ENCODE results near the gene DNAJC27. TPM values are rescaled to one million over a fixed set of nuclear protein-coding genes. Genes with fewer than 3 reads are reported as not detected.

Gene DNAJC27
- total RNA-seq, 1 donor from 2014 or later, result 7.0 TPM

DNA sequence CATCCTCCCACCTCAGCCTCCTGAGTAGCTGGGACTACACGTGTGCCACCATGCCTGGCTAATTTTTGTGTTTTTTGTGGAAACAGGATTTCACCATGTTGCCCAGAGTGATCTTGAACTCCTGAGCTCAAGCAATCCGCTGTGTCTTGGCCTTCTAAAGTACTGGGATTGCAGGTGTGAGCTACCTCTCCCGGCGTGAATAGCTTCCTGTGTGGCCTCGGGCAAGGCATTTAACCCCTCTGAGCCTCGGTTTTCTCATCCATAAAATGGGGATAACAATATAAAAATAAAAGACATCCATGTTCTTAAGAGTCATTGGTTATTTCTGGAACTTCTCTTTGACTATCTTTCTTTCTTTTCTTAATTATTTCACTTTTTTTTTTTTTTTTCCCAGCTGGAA, 32.4 kb downstream of the DNAJC27 start:
- no peak overlapping the region for H3K27ac Mint-ChIP-seq (ENCODE audit: unreplicated experiment)
- peaks cover 4% of the 10 kb centered on the region for H3K4me1 Mint-ChIP-seq (ENCODE audit: unreplicated experiment)
- no peak overlapping the region for H3K4me3 Mint-ChIP-seq (ENCODE audit: unreplicated experiment)

DNA sequence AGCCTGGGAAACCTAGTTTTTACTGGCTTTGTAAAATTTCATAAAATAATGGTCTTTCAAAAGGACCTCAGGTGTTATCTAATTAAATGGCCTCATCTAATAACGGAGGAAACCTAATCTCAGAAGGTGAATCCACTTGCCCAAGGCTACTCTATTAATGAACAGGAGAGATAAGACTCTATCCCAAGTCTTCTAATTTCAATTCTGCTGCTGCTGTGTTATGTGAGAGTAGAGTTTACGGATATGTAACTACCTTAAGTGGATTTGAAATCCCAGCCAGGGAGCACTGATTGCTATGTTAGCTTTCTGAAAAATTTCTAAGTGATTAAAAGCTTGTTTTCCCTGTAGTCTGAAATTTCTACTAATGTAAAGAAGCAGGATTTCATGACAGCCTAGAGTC, 34.5 kb downstream of the DNAJC27 start:
- no peak overlapping the region for H3K4me3 Mint-ChIP-seq (ENCODE audit: unreplicated experiment)
- no peak overlapping the region for H3K27ac Mint-ChIP-seq (ENCODE audit: unreplicated experiment)
- no peaks in the 10 kb centered on the region for H3K36me3 Mint-ChIP-seq (ENCODE audit: unreplicated experiment)
- H3K9me3 Mint-ChIP-seq (ENCODE audit: unreplicated experiment), result no peaks in the 10 kb centered on the region
- TF ChIP-seq, protein P1, sequence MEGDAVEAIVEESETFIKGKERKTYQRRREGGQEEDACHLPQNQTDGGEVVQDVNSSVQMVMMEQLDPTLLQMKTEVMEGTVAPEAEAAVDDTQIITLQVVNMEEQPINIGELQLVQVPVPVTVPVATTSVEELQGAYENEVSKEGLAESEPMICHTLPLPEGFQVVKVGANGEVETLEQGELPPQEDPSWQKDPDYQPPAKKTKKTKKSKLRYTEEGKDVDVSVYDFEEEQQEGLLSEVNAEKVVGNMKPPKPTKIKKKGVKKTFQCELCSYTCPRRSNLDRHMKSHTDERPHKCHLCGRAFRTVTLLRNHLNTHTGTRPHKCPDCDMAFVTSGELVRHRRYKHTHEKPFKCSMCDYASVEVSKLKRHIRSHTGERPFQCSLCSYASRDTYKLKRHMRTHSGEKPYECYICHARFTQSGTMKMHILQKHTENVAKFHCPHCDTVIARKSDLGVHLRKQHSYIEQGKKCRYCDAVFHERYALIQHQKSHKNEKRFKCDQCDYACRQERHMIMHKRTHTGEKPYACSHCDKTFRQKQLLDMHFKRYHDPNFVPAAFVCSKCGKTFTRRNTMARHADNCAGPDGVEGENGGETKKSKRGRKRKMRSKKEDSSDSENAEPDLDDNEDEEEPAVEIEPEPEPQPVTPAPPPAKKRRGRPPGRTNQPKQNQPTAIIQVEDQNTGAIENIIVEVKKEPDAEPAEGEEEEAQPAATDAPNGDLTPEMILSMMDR (IDR thresholded peaks at IDR 0.05), result no peak
- H3K4me1 Mint-ChIP-seq (ENCODE audit: unreplicated experiment), result no peaks in the 10 kb centered on the region
- no peak for DNase-seq (ENCODE audit: extremely low spot score, unreplicated experiment)
- H3K27me3 Mint-ChIP-seq (ENCODE audit: unreplicated experiment), result no peaks in the 10 kb centered on the region

More for the DNA sequence above, 32.4 kb downstream of the DNAJC27 start:
- H3K9me3 Mint-ChIP-seq (ENCODE audit: unreplicated experiment), result no peaks in the 10 kb centered on the region
- H3K27me3 Mint-ChIP-seq (ENCODE audit: unreplicated experiment), result no peaks in the 10 kb centered on the region
- H3K36me3 Mint-ChIP-seq (ENCODE audit: unreplicated experiment), result no peaks in the 10 kb centered on the region
- no peak for DNase-seq (ENCODE audit: extremely low spot score, unreplicated experiment)
- TF ChIP-seq, protein P1 (IDR thresholded peaks at IDR 0.05), result no peak

DNA sequence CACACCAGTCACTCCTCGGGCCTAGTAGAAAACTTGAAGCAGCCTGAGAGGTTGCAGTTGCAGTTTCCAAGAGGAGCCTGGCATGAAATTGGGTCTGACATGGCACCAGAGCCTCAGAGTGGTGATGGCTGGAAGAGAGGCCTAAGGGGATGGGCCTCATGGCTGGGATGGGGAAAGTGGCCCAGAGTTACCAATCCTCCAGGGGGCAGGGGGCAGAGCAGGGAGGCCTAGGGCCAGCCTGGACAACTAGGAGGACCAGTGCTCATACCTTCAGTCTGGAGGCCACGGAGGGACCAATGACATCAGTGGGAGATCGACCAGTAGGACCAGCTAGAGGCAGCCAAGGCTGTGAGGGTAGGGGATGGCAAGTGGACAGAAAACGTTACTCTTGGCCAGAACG, 36.6 kb downstream of the DNAJC27 start:
- Mint-ChIP-seq H3K4me1 (ENCODE audit: unreplicated experiment) (peaks cover 3% of the 10 kb centered on the region), H3K27ac (ENCODE audit: unreplicated experiment) (no peak overlapping the region)

DNA sequence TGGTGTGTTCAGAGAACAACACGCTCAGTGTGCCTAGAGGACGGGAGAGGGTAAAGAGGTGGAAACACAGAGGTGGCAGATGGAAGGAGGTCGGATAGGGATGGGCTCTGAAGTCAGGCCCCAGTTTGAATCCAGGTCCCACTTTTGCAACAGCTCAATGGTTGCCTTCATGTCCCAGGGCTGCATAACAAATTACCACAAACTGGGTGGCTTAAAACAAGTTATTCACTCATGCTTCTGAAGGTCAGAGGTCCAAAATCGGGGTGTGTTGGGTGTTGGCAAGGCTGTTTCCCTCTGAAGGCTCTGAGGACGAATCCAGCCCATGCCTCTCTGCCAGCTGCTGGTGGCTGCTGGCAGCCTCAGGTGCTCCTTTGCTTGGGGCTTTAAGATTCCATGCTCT, 39.0 kb downstream of the DNAJC27 start:
- Mint-ChIP-seq H3K4me3 (ENCODE audit: unreplicated experiment) (no peak overlapping the region), H3K36me3 (ENCODE audit: unreplicated experiment) (no peaks in the 10 kb centered on the region), H3K4me1 (ENCODE audit: unreplicated experiment) (peaks cover 3% of the 10 kb centered on the region), H3K9me3 (ENCODE audit: unreplicated experiment) (no peaks in the 10 kb centered on the region), H3K27me3 (ENCODE audit: unreplicated experiment) (no peaks in the 10 kb centered on the region), H3K27ac (ENCODE audit: unreplicated experiment) (no peak overlapping the region)
- TF ChIP-seq, protein P1 (IDR thresholded peaks at IDR 0.05), result no peak
- DNase-seq (ENCODE audit: extremely low spot score, unreplicated experiment), result peak; percentile 51

More for the DNA sequence above, 36.6 kb downstream of the DNAJC27 start:
- peak; percentile 64 for DNase-seq (ENCODE audit: extremely low spot score, unreplicated experiment)
- TF ChIP-seq, protein P1 (IDR thresholded peaks at IDR 0.05), result no peak
- Mint-ChIP-seq H3K27me3 (ENCODE audit: unreplicated experiment) (no peaks in the 10 kb centered on the region), H3K9me3 (ENCODE audit: unreplicated experiment) (no peaks in the 10 kb centered on the region), H3K36me3 (ENCODE audit: unreplicated experiment) (no peaks in the 10 kb centered on the region), H3K4me3 (ENCODE audit: unreplicated experiment) (no peak overlapping the region)

DNA sequence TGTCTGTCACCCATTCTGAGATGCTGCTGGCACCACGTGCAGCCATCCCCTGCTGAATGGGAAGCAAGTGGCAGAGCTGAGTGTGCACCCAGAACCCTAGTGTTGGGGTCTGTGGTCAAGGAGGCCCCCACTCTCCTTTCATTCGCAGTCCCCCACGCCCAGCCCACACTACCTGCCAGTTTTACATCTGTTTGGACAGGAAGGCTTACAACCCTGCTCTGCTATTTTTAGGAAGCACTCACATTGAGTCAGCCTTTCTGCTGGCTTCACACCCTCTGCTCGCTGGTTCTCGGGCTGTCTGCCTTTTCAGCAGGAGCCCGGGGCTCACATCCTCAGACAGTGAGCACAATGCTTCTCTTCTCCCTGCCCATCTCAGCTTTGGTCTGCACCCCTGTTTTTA, 41.0 kb downstream of the DNAJC27 start:
- DNase-seq (ENCODE audit: extremely low spot score, unreplicated experiment), result peak; percentile 64
- peaks cover 8% of the 10 kb centered on the region for H3K4me1 Mint-ChIP-seq (ENCODE audit: unreplicated experiment)
- TF ChIP-seq, protein P1 (IDR thresholded peaks at IDR 0.05), result no peak
- H3K4me3 Mint-ChIP-seq (ENCODE audit: unreplicated experiment), result no peak overlapping the region
- no peaks in the 10 kb centered on the region for H3K27me3 Mint-ChIP-seq (ENCODE audit: unreplicated experiment)
- no peaks in the 10 kb centered on the region for H3K36me3 Mint-ChIP-seq (ENCODE audit: unreplicated experiment)
- no peak overlapping the region for H3K27ac Mint-ChIP-seq (ENCODE audit: unreplicated experiment)
- H3K9me3 Mint-ChIP-seq (ENCODE audit: unreplicated experiment), result no peaks in the 10 kb centered on the region

Data from osteocyte (in vitro differentiated cells).